Neural progenitor cell (in vitro differentiated cells): Measurements from ENCODE around the gene GBP2. TPM values are rescaled to one million over a fixed set of nuclear protein-coding genes. Genes with fewer than 3 reads are reported as not detected.
"Not testable (repeated sequence)": the region's sequence is repeated elsewhere in the genome, so short reads cannot be mapped to it uniquely, and the experiment has no call there.

Source experiments
- DNase-seq: peaks from one replicate; pipeline ENCODE4 v3.0.0-alpha.2; 2016; ENCODE audit warnings: low spot score
- H2AFZ ChIP-seq: fragments of 200-600 bp; sonication (generic); replicated peaks from 2 replicates; pipeline ENCODE4 v1.6.1; 2016; ENCODE audit warnings: antibody characterized with exemption
- H3F3A ChIP-seq: fragments of 200-600 bp; sonication (generic); 2 replicates; pipeline ENCODE4 v1.6.1; 2016; ENCODE audit warnings: antibody characterized with exemption, low read depth
- H3K27ac ChIP-seq: fragments of 200-600 bp; sonication (generic); 2 replicates; pipeline ENCODE4 v1.5.1; 2016; ENCODE audit warnings: mild to moderate bottlenecking
- H3K27me3 ChIP-seq: fragments of 200-600 bp; sonication (generic); 2 replicates; pipeline ENCODE4 v1.6.1; 2016; ENCODE audit warnings: mild to moderate bottlenecking, moderate library complexity
- H3K36me3 ChIP-seq: fragments of 200-600 bp; sonication (generic); 2 replicates; pipeline ENCODE4 v1.5.1; 2016
- H3K4me1 ChIP-seq: fragments of 200-600 bp; sonication (generic); 2 replicates; pipeline ENCODE4 v1.6.1; 2016; ENCODE audit warnings: mixed run types
- H3K4me2 ChIP-seq: fragments of 200-600 bp; sonication (generic); 2 replicates; pipeline ENCODE4 v1.6.1; 2016
- H3K4me3 ChIP-seq: fragments of 200-600 bp; sonication (generic); 2 replicates; pipeline ENCODE4 v1.5.1; 2016
- H3K79me2 ChIP-seq: fragments of 200-600 bp; sonication (generic); 2 replicates; pipeline ENCODE4 v1.6.1; 2016; ENCODE audit warnings: low read depth
- H3K9ac ChIP-seq: fragments of 200-600 bp; sonication (generic); 2 replicates; pipeline ENCODE4 v1.6.1; 2016
- H3K9me3 ChIP-seq: fragments of 200-600 bp; sonication (generic); 2 replicates; pipeline ENCODE4 v1.5.1; 2016; ENCODE audit warnings: low read depth
- H4K20me1 ChIP-seq: fragments of 200-600 bp; sonication (generic); 2 replicates; pipeline ENCODE4 v1.6.1; 2016; ENCODE audit warnings: low read depth
- H3K27ac Mint-ChIP-seq: 3 replicates; pipeline ENCODE4 v1.8.0; 2021; ENCODE audit warnings: mixed read lengths
- H3K27me3 Mint-ChIP-seq: 2 replicates; pipeline ENCODE4 v1.8.0; 2022; ENCODE audit warnings: low read depth, mild to moderate bottlenecking, inconsistent platforms, moderate library complexity, mixed read lengths; ENCODE audit not compliant: insufficient read depth
- H3K36me3 Mint-ChIP-seq: 3 replicates; pipeline ENCODE4 v1.8.0; 2021; ENCODE audit warnings: mixed read lengths
- H3K4me1 Mint-ChIP-seq: 3 replicates; pipeline ENCODE4 v1.8.0; 2021; ENCODE audit warnings: mixed read lengths
- H3K4me3 Mint-ChIP-seq: 3 replicates; pipeline ENCODE4 v1.8.0; 2021; ENCODE audit warnings: mild to moderate bottlenecking, moderate library complexity, mixed read lengths
- H3K9me3 Mint-ChIP-seq: 3 replicates; pipeline ENCODE4 v1.8.0; 2020; ENCODE audit warnings: mixed read lengths
- CTCF ChIP-seq: fragments of 200-600 bp; sonication (generic); IDR thresholded peaks from 2 replicates; pipeline ENCODE4 v1.5.1; 2017; ENCODE audit warnings: antibody characterized with exemption, mild to moderate bottlenecking
- EZH2 ChIP-seq: fragments of 200-600 bp; sonication (generic); IDR thresholded peaks from 2 replicates; pipeline ENCODE4 v1.6.1; 2017; ENCODE audit warnings: antibody characterized with exemption, mild to moderate bottlenecking, moderate library complexity
- EZH2phosphoT487 ChIP-seq: fragments of 200-600 bp; sonication (generic); IDR thresholded peaks from 2 replicates; pipeline ENCODE4 v1.6.1; 2017; ENCODE audit warnings: antibody characterized with exemption
- total RNA-seq: library from RNA; depleted of rRNA; stranded (reverse); fragments of >200 nt; gene quantifications from 2 replicates; pipeline ENCODE4 v1.2.3, GENCODE V29; 2015; ENCODE audit warnings: low replicate concordance

GBP2 gene
- total RNA-seq, 1 donor from 2014 or later: not detected

- H2AFZ ChIP-seq: no peak overlapping the region
- Mint-ChIP-seq H3K4me1 (no peaks in the 10 kb centered on the region), H3K27me3 (no peaks in the 10 kb centered on the region), H3K27ac (no peak overlapping the region), H3K4me3 (no peak overlapping the region), H3K9me3 (peaks cover 5% of the 10 kb centered on the region), H3K36me3 (no peaks in the 10 kb centered on the region)
- H3K4me3 ChIP-seq: no peak overlapping the region
- TF ChIP-seq EZH2phosphoT487 (no peak), CTCF (no peak), EZH2 (no peak)
- no peak overlapping the region for H3K9ac ChIP-seq
- no peaks in the 10 kb centered on the region for H3K27me3 ChIP-seq
- no peaks in the 10 kb centered on the region for H3K36me3 ChIP-seq
- no peak overlapping the region for H3K4me2 ChIP-seq
- H3F3A ChIP-seq: no peaks in the 10 kb centered on the region
- H4K20me1 ChIP-seq: no peaks in the 10 kb centered on the region
- no peak overlapping the region for H3K27ac ChIP-seq
- H3K9me3 ChIP-seq: no peaks in the 10 kb centered on the region
- no peaks in the 10 kb centered on the region for H3K79me2 ChIP-seq
- H3K4me1 ChIP-seq: no peaks in the 10 kb centered on the region
- no peak for DNase-seq
Observed at GRCh38 chr1:89081005-89081404, 44.9 kb downstream of the GBP2 start.

- not testable (repeated sequence) for DNase-seq, H3K9me3 ChIP-seq, H3K27me3 Mint-ChIP-seq, H3K4me2 ChIP-seq, H2AFZ ChIP-seq, H3K4me3 Mint-ChIP-seq, H3F3A ChIP-seq, H3K27ac Mint-ChIP-seq, H3K9me3 Mint-ChIP-seq, H3K36me3 Mint-ChIP-seq, H3K4me3 ChIP-seq, H3K79me2 ChIP-seq, H3K27ac ChIP-seq, H3K27me3 ChIP-seq, H4K20me1 ChIP-seq, H3K4me1 ChIP-seq, H3K9ac ChIP-seq, H3K36me3 ChIP-seq, H3K4me1 Mint-ChIP-seq
Observed at GRCh38 chr1:89080068-89080467, 45.8 kb downstream of the GBP2 start.

- not testable (repeated sequence) for H3F3A ChIP-seq, H2AFZ ChIP-seq, H3K27ac Mint-ChIP-seq, H3K27ac ChIP-seq, H3K9ac ChIP-seq, H3K4me3 Mint-ChIP-seq, H3K36me3 Mint-ChIP-seq, H3K4me3 ChIP-seq, H3K9me3 ChIP-seq, H3K27me3 ChIP-seq, H3K79me2 ChIP-seq, H4K20me1 ChIP-seq, H3K36me3 ChIP-seq, H3K4me1 Mint-ChIP-seq, H3K4me2 ChIP-seq, DNase-seq, H3K27me3 Mint-ChIP-seq, H3K4me1 ChIP-seq
- peaks cover 10% of the 10 kb centered on the region for H3K9me3 Mint-ChIP-seq
Observed at GRCh38 chr1:89072466-89073065, 53.3 kb downstream of the GBP2 start.

GRCh38 chr1:89070509-89070908, 55.4 kb downstream of the GBP2 start:
- H3K36me3 ChIP-seq: no peaks in the 10 kb centered on the region
- no peaks in the 10 kb centered on the region for H3F3A ChIP-seq
- no peak for DNase-seq
- H3K4me3 Mint-ChIP-seq: no peak overlapping the region
- peaks cover 10% of the 10 kb centered on the region for H3K9me3 Mint-ChIP-seq
- H4K20me1 ChIP-seq: no peaks in the 10 kb centered on the region
- H3K4me1 ChIP-seq: no peaks in the 10 kb centered on the region
- H3K36me3 Mint-ChIP-seq: no peaks in the 10 kb centered on the region
- H3K4me2 ChIP-seq: no peak overlapping the region
- no peak overlapping the region for H2AFZ ChIP-seq
- H3K9ac ChIP-seq: no peak overlapping the region
- no peaks in the 10 kb centered on the region for H3K9me3 ChIP-seq
- peaks cover 7% of the 10 kb centered on the region for H3K4me1 Mint-ChIP-seq
- H3K27ac ChIP-seq: no peak overlapping the region
- no peaks in the 10 kb centered on the region for H3K27me3 ChIP-seq
- no peak overlapping the region for H3K27ac Mint-ChIP-seq
- no peak overlapping the region for H3K4me3 ChIP-seq
- no peaks in the 10 kb centered on the region for H3K79me2 ChIP-seq
- H3K27me3 Mint-ChIP-seq: no peaks in the 10 kb centered on the region
- no peak for TF ChIP-seq EZH2
- TF ChIP-seq EZH2phosphoT487: no peak
- no peak for TF ChIP-seq CTCF
